GM19328 (cell line): Measurements from ENCODE around the gene LYST.
"Not testable (repeated sequence)": the region's sequence is repeated elsewhere in the genome, so short reads cannot be mapped to it uniquely, and the experiment has no call there.

Source experiments
- ATAC-seq: cut with Tn5 transposase; IDR thresholded peaks from one replicate; pipeline ENCODE4 v1.9.1; 2021; ENCODE audit warnings: mild to moderate bottlenecking, moderate library complexity; ENCODE audit not compliant: unreplicated experiment

LYST gene

DNA sequence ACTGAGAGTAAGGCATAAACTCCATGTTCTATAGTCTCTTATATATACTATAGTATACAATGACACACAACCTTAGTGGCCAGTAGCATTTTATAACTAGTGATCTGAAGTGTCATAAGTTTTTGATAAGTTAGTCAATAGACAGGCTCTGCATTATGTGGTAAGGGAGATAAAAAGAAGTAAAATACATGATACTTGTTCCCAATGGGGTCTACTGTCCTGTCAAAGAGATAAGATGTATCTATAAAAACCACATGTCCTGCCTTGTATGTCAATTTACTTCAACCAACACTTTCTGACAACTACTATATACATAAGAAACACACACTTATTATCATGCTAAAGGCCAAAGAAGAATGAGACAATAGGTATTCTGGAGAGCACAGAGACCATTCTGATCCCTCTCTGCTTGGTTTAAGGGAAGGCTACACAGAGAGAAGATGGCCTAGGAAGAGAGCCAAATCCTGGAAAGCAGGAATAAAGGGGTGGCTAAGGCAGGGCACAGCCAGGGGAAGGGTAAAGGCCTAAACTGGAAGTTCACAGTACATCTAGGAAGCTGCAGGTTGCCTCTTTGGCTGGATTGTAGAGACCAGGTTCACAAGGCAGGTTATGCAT, 91.4 kb downstream of the LYST start:
- no peak for ATAC-seq

DNA sequence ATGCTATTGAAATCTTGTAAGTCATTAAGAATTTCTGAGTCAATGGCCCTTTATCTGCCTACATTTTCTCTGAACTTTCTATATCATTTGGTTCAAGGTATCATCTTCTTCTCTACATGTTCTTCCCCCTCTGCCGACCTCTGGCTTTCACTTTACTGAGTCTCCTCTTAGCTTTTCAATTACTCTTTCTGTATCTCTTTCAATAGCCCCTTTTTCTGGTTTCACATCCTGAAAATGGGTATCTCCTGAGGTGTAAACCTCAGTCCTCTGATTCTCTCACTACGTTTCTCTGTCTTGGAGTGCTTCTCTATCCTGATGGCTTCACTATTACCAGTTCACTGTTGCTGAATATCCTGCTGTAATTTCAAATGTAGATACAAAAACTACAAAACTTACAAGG, 98.9 kb downstream of the LYST start:
- ATAC-seq = no peak

DNA sequence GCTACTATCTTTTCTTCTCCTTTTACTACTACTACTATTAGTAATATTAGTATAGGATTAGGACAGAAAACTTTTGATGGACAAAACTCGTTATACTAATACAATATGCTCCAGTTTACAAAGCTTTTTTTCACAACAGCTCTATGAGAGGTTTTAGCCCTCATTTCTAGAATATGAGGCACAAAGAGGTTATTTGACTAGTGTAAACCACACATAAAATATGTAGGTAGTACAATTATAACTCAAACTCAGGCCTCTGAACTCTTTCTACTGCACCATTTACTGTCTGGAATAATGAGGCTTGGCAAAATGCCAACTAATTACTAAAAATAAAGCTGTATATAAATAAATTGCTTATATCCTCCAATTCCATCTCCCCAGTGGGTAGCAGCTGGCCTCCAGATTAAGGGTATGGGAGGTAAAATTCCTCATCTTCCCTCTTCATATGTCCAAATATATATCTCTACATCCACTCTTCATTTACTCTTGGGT, 99.9 kb downstream of the LYST start:
- ATAC-seq = no peak

DNA sequence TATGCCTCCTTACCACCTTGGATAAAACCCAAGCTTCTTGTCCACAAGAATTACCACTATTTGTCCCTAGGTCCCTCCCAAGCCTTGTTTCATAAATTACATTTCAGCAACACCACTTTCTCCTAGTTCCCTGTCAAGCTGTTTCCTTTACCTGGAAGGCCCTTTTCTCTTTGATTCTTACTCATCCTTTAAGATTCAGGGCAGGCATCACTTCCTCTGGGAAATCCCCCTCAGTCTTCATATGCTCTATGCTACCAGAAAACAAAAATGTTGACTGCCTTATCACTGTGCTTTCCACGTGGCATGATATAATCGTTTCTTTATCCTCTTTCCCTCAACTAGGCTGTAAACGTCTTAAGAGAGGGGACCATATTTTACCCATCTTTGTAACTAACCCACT, 102.7 kb downstream of the LYST start:
- ATAC-seq = no peak

DNA sequence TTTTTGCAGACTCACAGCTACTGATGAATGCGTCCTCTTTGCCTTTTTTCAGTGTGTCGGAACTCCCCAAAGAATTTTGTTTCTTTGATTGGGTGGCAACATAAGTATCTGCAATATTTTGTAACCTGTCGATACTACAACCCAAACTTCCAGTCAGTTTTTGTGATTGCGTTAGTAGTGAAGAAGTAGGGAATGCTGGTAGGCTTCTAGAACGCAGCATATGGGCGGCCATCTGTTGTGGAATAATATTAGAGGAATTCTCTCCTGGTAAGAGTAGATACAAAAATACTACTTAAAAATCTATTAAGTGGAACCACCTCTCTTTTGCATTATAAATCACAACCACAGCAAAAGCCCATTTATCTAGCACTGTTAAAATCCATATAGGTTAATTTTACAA, 107.4 kb downstream of the LYST start:
- ATAC-seq = no peak

DNA sequence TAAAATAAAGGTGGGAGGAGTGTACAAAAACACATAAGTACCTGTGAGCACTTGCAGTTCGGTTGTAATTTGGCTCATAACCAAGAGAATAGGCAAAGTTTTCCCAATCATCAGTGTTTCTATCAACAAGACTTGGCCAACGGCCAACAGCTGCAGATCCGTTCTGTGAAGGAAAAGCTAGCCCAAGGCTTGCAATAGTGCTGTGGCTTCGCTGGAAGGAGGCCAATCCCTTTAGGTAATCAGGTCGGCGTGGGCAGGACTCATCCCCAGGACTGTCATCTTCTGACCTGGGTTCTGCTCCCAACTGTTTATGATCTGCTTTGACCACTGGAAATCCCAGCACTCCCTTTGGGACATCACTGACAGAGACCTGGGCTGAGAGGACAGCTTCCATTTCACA, 107.8 kb downstream of the LYST start:
- ATAC-seq = no peak

DNA sequence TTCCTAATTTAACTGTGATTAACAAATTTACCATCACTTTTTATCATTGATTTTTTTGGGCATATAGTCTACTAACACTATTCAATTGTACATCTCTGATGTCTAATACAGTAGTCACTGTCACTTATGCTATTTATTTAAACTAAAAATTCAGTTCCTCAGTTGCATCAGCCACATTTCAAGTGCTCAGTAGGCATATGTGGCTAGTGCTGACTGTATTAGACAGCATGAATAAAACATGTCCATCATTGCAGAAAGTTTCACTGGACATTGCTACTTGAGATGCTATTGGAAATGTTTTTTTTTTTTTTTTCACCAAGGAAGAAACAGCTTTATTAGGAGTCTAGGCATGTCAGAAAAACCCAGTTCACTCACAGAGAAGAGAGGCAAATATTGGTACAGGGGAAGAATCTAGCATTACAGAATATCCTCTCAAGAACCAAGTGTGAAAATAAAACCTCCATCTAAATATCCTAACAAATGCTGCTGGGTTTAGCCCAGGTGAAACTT, 109.1 kb downstream of the LYST start:
- no peak for ATAC-seq

DNA sequence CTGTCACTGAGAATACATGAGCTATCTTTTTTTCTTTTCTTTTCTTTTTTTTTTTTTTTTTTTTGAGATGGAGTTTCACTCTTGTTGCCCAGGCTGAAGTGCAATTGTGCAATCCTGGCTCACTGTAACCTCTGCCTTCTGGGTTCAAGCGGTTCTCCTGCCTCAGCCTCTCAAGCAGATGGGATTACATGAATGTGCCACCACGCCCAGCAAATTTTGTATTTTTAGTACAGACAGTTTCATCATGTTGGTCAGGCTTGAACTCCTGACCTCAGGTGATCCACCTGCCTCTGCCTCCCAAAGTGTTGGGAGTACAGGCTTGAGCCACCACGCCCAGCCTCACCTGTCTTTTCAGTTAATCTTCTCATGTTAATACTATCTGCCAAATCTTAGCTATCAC, 112.5 kb downstream of the LYST start:
- not testable (repeated sequence) for ATAC-seq

DNA sequence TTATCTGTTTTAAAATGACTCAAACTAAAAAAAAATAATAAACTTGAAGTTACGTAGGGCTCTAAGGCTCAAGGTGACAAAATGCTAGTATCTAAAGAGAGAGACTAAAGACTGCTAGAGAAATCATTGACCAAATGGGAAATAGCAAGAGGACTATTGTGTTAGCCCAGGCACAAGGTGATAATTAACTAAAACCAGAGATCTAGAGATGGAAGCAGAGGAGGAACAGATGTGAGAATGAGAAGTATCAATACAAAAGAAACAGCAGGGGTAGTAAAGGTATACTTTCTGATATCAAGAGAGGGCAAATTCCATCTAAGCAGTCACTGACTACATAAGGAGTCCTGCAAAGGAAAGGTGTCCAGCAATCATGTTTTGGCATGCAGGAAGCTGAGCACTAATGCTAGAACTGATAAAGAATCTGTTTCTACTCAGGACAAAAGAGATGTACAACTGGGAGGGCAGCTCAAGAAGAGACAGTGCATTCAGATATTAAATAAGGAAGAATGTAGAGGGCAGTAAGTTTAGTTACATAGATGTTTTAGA, 116.9 kb downstream of the LYST start:
- ATAC-seq = no peak

DNA sequence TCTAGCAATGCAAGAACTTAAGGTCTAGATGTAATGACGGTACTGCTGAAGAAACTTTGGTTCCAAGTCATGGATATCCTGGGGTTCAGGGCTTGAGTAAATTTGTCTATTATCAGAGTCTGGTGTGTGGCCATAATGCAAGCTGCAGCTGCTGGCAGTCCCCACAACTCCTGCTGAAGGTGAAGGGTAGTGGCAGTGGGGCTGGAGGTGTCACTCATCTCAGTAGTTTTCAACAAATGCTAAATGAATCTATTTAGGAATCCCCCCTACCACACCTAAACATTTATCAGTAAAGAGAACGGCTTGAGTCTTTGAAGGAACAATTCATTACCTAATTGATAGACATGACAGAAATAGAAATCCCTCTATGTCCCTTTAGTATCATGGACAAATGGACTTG, 118.0 kb downstream of the LYST start:
- no peak for ATAC-seq

DNA sequence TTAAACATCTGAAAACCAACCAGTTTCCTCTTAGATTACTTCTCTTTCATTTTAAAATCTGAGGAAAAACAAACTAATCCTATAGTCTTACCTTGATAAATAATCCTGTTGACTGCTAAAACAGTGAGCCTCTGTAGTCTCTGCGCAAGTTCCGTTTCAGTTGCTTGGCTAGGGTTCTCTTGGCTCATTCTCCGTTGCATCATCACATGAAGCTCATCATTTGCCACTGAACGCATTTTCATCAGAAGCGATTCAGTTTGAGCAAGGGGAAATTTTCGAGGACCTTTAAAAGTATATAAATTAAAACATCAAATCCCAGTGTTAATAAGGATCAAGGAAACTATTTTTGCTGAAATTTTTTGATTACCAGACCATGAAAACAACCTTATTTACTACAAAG, 120.5 kb downstream of the LYST start:
- no peak for ATAC-seq

DNA sequence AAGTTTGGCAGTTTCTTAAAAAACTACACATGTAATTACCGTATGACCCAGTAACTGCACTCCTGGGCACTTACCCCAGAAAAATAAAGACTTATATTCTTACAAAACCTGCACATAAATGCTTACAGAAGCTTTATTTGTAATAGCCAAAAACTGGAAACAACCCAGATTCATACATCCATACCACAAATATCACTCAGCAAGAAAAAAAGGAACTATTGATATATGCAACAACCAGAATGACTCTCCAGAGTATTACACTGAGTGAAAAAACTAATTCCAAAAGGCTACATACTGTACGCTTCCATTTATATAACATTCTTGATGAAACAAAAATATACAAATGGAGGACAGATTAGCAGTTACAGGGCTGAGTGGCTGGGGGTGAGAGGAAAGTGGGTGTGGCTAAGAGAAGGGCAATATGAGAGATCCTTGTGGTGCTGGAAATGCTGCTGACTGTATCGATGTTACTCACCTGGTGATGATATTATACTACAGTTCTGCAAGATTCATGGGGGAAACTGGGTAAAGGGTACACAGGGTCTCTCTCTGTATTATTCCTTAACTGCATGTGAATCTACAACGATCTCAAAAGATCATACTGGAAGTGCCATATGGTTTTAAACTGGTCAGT, 121.1 kb downstream of the LYST start:
- ATAC-seq = no peak

DNA sequence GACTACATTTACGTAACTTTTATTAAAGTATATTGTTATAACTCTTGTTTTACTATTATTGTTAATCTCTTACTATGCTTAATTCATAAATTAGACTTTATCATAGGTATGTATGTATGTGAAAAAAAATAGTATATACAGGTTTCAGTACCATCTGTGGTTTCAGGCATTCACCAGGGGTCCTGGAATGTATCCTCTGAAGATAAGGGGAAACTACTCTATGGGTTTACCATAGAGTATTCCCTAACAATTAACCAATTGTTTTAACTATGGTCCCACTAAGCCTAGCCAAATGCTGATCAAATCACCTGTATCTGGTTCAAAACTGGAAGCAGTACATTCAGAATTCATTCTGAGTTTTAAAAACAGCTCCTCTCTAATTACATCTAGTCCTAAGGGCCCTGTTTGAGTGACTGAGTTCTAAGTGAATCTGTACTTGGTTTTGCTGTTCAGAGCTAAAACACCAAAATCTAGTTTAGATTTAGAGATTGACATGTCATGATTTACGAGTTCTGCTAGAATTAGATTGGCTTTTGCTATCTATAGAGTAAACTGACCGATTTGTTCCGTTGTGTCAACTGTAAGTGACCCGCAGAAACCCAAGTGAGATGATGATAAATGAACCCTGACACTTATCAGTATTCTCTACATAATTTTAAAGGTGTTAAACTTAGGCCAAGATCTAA, 123.6 kb downstream of the LYST start:
- no peak for ATAC-seq

DNA sequence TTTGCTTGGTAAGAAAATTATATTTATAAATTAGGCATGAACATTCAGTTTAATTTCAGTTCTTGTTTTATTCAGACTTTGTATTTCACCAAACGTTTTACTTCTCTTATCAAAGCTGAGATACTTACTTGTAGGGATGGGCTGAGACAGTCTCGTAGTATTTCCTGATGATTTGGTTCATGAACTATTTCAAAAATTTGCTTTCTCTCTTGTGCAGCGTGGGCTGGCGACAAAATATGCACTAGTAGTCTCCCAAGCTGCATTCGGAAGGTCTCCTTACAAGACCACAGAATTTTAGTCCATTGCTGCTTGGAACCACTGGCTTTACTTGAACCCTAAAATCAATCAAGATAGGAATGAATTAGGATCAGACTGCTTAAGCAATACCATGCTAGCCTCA, 125.4 kb downstream of the LYST start:
- ATAC-seq = no peak

DNA sequence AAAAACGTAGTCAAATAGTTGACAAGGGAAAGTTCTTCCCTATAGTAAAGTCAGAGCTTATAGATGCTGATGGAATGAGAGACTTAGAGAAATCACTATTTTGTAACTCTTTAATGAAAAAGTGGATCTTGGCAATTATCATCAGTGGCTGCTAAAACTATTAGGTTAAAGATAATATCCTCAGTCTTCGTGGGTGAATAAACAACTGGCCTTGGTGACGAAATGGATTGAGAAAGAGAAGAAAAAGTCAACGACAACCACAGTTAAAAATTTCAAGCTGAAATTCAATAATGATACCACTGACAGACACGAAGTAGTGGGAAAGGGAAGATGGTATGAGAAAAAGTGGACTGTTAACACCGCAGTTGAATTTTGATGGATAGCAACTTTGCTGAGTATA, 127.1 kb downstream of the LYST start:
- no peak for ATAC-seq

DNA sequence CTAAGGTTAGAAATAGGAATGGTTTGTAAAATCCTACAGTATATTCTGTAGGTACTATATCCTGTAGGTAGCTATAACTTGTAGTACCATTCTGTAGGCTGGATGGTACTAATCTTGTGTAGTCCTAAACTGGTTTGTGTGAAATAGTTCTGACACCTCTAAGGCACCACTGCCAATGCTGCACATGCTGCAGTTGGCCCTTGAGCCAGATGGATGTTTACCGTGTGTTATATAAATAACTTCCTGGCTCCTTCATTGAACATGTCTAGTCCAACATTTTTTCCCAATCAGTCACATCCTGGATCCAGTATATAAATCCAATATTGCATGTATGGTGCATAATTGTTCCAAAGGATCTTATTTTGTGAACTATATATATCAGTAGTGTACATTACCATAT, 127.6 kb downstream of the LYST start:
- no peak for ATAC-seq

DNA sequence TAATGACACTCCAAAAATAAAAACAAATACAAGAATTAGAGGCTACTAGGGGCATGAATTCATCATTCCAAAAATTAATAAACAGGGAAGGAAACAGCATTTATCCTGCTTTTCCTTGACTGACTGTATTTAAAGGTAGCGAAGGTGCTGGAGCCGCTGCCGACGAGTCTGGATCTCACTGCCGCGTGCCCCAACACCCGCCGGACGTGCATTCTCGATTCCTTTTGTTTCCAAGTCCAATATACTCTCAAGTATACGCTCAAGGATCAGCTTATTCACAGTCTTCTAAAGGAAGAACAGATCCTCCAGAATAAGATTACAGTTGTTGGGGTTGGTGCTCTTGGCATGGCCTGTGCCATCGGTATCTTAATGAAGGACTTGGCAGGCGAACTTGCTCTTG, 129.0 kb downstream of the LYST start:
- no peak for ATAC-seq

DNA sequence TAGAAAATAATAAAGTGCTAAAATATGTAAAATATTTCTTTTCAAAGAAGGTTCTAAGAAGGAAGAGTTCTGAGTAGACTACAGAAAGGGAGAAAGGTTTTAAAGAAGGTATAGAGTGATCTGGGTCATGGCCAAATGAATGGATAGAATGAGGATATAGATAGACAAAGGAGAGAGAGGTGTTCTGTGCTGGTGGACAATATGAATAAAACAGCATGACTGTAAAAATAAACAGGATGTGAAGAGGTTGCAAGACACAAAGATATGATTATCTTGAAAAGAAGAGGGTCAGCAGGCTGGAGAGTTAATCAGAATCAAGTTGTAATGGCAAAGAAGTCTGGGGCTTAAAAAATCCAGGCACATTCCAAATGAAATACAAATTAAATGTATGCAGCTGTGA, 130.4 kb downstream of the LYST start:
- ATAC-seq = no peak

DNA sequence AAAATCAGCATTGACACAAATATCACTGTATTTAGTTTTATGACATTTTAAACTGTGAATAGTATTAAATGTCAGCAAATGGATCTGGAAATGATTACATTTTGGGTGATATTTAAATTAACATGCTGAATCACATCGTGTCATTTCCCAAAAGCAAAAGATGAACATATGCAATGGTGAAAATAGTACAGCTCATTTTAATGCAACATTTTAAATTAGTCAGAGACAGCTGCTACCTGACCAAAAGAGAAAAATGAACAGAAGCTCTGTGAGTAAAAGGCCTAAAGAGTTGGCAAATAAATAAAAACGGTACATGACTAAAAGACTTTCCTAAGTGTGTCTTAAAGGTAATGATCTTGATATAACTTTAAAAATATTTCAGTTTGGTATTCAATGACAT, 131.1 kb downstream of the LYST start:
- no peak for ATAC-seq

DNA sequence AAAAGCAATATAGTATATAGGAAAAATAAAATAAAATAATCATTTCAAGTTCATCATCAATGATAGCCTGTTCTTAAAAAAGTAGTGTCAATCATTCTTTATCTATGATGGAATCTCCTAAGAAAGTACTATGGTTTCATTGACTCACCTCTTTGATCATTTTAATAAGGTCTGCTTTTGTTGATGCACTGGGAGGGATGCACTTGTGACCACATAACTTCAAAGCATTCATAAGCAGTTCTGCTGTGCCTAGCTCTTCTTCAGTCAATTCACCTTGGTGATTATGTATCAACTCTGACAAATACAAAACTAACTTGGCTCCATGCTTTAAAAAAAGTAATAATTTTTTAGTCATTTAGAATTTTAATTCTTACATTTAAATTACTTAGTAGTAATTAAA, 132.4 kb downstream of the LYST start:
- no peak for ATAC-seq

DNA sequence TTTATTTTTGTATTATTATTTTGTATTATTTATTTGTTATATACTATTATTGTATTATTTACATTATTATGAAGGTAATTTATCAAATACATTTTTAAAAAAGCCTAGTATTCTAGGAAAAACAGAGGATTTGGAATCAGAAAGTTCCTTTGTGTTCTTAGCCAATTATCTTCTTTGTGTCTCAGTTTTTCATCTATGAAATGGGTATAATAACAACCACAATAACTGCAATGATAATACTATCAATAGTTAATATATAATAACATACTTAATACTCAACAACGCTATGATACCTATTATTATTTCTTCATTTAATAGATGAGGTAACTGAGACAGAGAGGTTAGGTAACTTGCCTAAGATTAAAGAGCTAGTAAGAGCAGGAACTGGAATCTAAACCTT, 136.7 kb downstream of the LYST start:
- ATAC-seq = no peak

DNA sequence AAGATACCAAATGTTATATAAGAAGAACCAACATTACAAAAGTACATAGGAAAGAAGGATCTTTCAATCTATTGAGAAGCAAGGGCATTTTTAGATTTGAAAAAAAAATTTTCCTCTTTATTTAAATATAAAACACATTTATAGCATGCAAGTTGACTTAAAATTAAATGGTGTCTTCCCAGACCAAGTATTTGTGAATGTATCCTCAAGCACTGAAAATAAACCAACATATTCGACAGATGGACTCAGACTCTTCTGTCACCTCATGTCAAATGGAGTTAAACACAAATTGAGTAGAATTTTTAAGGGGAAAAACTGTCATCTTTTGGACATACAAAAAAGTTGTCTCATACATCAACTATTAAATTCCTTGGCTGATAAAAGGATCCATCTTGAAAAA, 140.1 kb downstream of the LYST start:
- no peak for ATAC-seq
